Common myeloid progenitor, CD34-positive (primary cell): ENCODE measurements around the gene RDH13.
"Not testable (repeated sequence)": the region's sequence is repeated elsewhere in the genome, so short reads cannot be mapped to it uniquely, and the experiment has no call there.

Experiments
- CTCF ChIA-PET: fragments of 350-600 bp; sonication (Branson Sonifier 250); formaldehyde crosslinking; loops from one replicate; lab custom pipeline; 2021; ENCODE audit warnings: antibody characterized with exemption; lab: Charles Lee
- POLR2A ChIA-PET: fragments of 350-600 bp; sonication (Branson Sonifier 250); formaldehyde crosslinking; loops from one replicate; lab custom pipeline; 2021; ENCODE audit warnings: antibody characterized with exemption; lab: Charles Lee
- DNase-seq, 3 donors: peaks; one replicate each; pipeline versions ENCODE4 v3.0.0 to v3.0.0-alpha.2; 2013
- H3K27ac ChIP-seq, 2 experiments: 1 replicate in 1 of 2; 2 replicates in 1 of 2; pipeline ENCODE4 v1.7.0; 2013; ENCODE audit warnings: inconsistent platforms in 2 of 2, low read length in 2 of 2, mild to moderate bottlenecking in 2 of 2, low read depth in 1 of 2, moderate library complexity in 1 of 2; ENCODE audit not compliant: severe bottlenecking in 2 of 2, insufficient read depth in 1 of 2, poor library complexity in 1 of 2
- H3K27me3 ChIP-seq, 5 experiments: replicated peaks in 2 of 5; 1 replicate in 3 of 5; 2 replicates in 2 of 5; pipeline versions ENCODE4 v1.6.1 to v1.7.0; 2013; ENCODE audit warnings: low read length in 4 of 5, mild to moderate bottlenecking in 2 of 5, moderate library complexity in 2 of 5, inconsistent platforms in 1 of 5; ENCODE audit not compliant: insufficient read depth in 5 of 5, control insufficient read depth in 4 of 5
- H3K36me3 ChIP-seq, 4 experiments: 1 replicate in 2 of 4; 2 replicates in 2 of 4; pipeline versions ENCODE4 v1.6.1 to v1.7.0; 2013; ENCODE audit warnings: low read length in 3 of 4, control low read depth in 1 of 4, mild to moderate bottlenecking in 1 of 4; ENCODE audit not compliant: control insufficient read depth in 4 of 4, insufficient read depth in 4 of 4
- H3K4me1 ChIP-seq, 4 experiments: 1 replicate in 3 of 4; 2 replicates in 1 of 4; pipeline versions ENCODE4 v1.6.1 to v1.7.1; 2013; ENCODE audit warnings: low read length in 3 of 4, mild to moderate bottlenecking in 3 of 4, control low read depth in 1 of 4, inconsistent platforms in 1 of 4, moderate library complexity in 1 of 4; ENCODE audit not compliant: control insufficient read depth in 4 of 4, insufficient read depth in 4 of 4; ENCODE audit errors: control extremely low read depth in 1 of 4
- H3K4me3 ChIP-seq, 7 experiments: 1 replicate in 4 of 7; 2 replicates in 3 of 7; pipeline versions ENCODE4 v1.5.1 to v1.7.0; 2013; ENCODE audit warnings: mild to moderate bottlenecking in 7 of 7, low read length in 6 of 7, moderate library complexity in 6 of 7, inconsistent platforms in 2 of 7, low read depth in 2 of 7, control low read depth in 1 of 7; ENCODE audit not compliant: insufficient read depth in 4 of 7, control insufficient read depth in 1 of 7; ENCODE audit errors: extremely low read depth in 1 of 7
- H3K9me3 ChIP-seq, 5 experiments: 1 replicate in 4 of 5; 2 replicates in 1 of 5; pipeline versions ENCODE4 v1.6.1 to v1.7.1; 2013; ENCODE audit warnings: low read length in 4 of 5, mild to moderate bottlenecking in 2 of 5, inconsistent platforms in 1 of 5, low read depth in 1 of 5, moderate library complexity in 1 of 5; ENCODE audit not compliant: control insufficient read depth in 4 of 5, insufficient read depth in 2 of 5; ENCODE audit errors: control extremely low read depth in 1 of 5
- WGBS: methylation state at CpG from one replicate; pipeline ENCODE4 v1.1.5; 2013; ENCODE audit not compliant: insufficient coverage; 5-methylcytosine and 5-hydroxymethylcytosine counted together

The RDH13 gene

GRCh38 chr19:55068950-55069864 lies 6.3 kb upstream of the RDH13 start:
- WGBS: 4% methylated on average over 22 of the region's 30 CpGs
- H3K4me1 ChIP-seq: peaks cover 0 to 8% (median 7%) of the 10 kb centered on the region in 4 experiments
- peaks cover 0 to 7% (median 3%) of the 10 kb centered on the region in 5 experiments for H3K9me3 ChIP-seq
- H3K4me3 ChIP-seq: peak overlapping the region in 2 of 7 experiments; percentile 10 to 32
- H3K27me3 ChIP-seq: peaks cover 6 to 72% (median 29%) of the 10 kb centered on the region in 5 experiments
- H3K36me3 ChIP-seq: no peaks in the 10 kb centered on the region
- no peak overlapping the region for H3K27ac ChIP-seq
- ChIA-PET POLR2A (interaction anchor here (0.6 kb wide), 1 partner anchor 761 kb away, joined by 3 read pairs; no protein-coding TSS in a partner anchor), CTCF (no interaction called here)
- no peak for DNase-seq

GRCh38 chr19:55067869-55068268 lies 4.9 kb upstream of the RDH13 start:
- 0% methylated on average over 1 of the region's 3 CpGs for WGBS
- Histone ChIP-seq H3K4me1 (peaks cover 0 to 8% (median 7%) of the 10 kb centered on the region in 4 experiments), H3K36me3 (no peaks in the 10 kb centered on the region), H3K9me3 (peaks cover 0 to 7% (median 0%) of the 10 kb centered on the region in 5 experiments), H3K4me3 (no peak overlapping the region), H3K27ac (no peak overlapping the region), H3K27me3 (peaks cover 6 to 69% (median 25%) of the 10 kb centered on the region in 5 experiments)
- ChIA-PET CTCF (no interaction called here), POLR2A (no interaction called here)
- no peak for DNase-seq

- WGBS: 29% methylated on average over 2 of the region's 2 CpGs
Observed at GRCh38 chr19:55066107-55066709, 3.3 kb upstream of the RDH13 start.

GRCh38 chr19:55065516-55065915 lies 2.6 kb upstream of the RDH13 start:
- CTCF ChIA-PET, H3K36me3 ChIP-seq, H3K4me3 ChIP-seq, H3K9me3 ChIP-seq, POLR2A ChIA-PET, H3K27ac ChIP-seq, DNase-seq: not testable (repeated sequence)
- Histone ChIP-seq H3K4me1 (peaks cover 0 to 16% (median 15%) of the 10 kb centered on the region in 4 experiments), H3K27me3 (peaks cover 6 to 49% (median 23%) of the 10 kb centered on the region in 5 experiments)
- WGBS: 89% methylated on average over 9 of the region's 9 CpGs

More at GRCh38 chr19:55066107-55066709, 3.3 kb upstream of the RDH13 start:
- Histone ChIP-seq H3K36me3 (no peaks in the 10 kb centered on the region), H3K27me3 (peaks cover 6 to 56% (median 24%) of the 10 kb centered on the region in 5 experiments), H3K9me3 (peaks cover 0 to 3% (median 0%) of the 10 kb centered on the region in 5 experiments), H3K27ac (no peak overlapping the region), H3K4me1 (peaks cover 0 to 16% (median 15%) of the 10 kb centered on the region in 4 experiments), H3K4me3 (no peak overlapping the region)
- CTCF ChIA-PET: no interaction called here
- no peak for DNase-seq
- POLR2A ChIA-PET: no interaction called here

- Histone ChIP-seq H3K27ac (no peak overlapping the region), H3K36me3 (peaks cover 0 to 6% (median 3%) of the 10 kb centered on the region in 4 experiments), H3K9me3 (no peaks in the 10 kb centered on the region), H3K4me3 (peak overlapping the region in 4 of 7 experiments; percentile 17 to 52 (median 29)), H3K27me3 (peaks cover 0 to 32% (median 13%) of the 10 kb centered on the region in 5 experiments), H3K4me1 (peaks cover 0 to 10% (median 8%) of the 10 kb centered on the region in 4 experiments)
- POLR2A ChIA-PET: no interaction called here
- no peak for DNase-seq
- CTCF ChIA-PET: interaction anchor here (1.5 kb wide), 1 partner anchor 81 kb away, joined by 3 read pairs; no protein-coding TSS in a partner anchor
- whole genome bisulfite sequencing: 100% methylated on average over 1 of the region's 3 CpGs
Observed at GRCh38 chr19:55063492-55063843, 520 bp upstream of the RDH13 start.

GRCh38 chr19:55060287-55060686 lies 2.7 kb downstream of the RDH13 start:
- CTCF ChIA-PET, DNase-seq, H3K27me3 ChIP-seq, H3K4me3 ChIP-seq, H3K9me3 ChIP-seq, POLR2A ChIA-PET, H3K27ac ChIP-seq: not testable (repeated sequence)
- 100% methylated on average over 5 of the region's 9 CpGs for WGBS
- H3K4me1 ChIP-seq: peaks cover 0 to 10% (median 8%) of the 10 kb centered on the region in 4 experiments
- peaks cover 7 to 26% (median 20%) of the 10 kb centered on the region in 4 experiments for H3K36me3 ChIP-seq
